Kidney epithelial cell (primary cell): ENCODE results near the gene DNASE2. TPM values are rescaled to one million over a fixed set of nuclear protein-coding genes. Genes with fewer than 3 reads are reported as not detected.

ENCODE experiments used
- DNase-seq: peaks from one replicate; pipeline ENCODE4 v3.0.0-alpha.2; 2010; ENCODE audit warnings: low read depth
- H3K27me3 ChIP-seq: 2 replicates; pipeline ENCODE4 v1.6.0; 2011; ENCODE audit warnings: low read length; ENCODE audit not compliant: control insufficient read depth, insufficient read depth
- H3K36me3 ChIP-seq: 2 replicates; pipeline ENCODE4 v1.5.1; 2011; ENCODE audit warnings: low read length; ENCODE audit not compliant: control insufficient read depth, insufficient read depth
- H3K4me3 ChIP-seq: 2 replicates; pipeline ENCODE4 v1.5.1; 2011; ENCODE audit warnings: low read depth, mild to moderate bottlenecking, control low read depth, low read length
- CTCF ChIP-seq: IDR thresholded peaks from 2 replicates; pipeline ENCODE4 v1.5.1; 2011; ENCODE audit warnings: mild to moderate bottlenecking, moderate library complexity, low read length, control low read depth, inconsistent platforms; ENCODE audit not compliant: insufficient read depth, poor library complexity, severe bottlenecking
- total RNA-seq: library from RNA; depleted of rRNA; stranded (reverse); fragments of >200 nt; gene quantifications from 2 replicates; pipeline ENCODE4 v1.2.3, GENCODE V29; 2015

DNASE2 gene, protein sequence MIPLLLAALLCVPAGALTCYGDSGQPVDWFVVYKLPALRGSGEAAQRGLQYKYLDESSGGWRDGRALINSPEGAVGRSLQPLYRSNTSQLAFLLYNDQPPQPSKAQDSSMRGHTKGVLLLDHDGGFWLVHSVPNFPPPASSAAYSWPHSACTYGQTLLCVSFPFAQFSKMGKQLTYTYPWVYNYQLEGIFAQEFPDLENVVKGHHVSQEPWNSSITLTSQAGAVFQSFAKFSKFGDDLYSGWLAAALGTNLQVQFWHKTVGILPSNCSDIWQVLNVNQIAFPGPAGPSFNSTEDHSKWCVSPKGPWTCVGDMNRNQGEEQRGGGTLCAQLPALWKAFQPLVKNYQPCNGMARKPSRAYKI
- total RNA-seq: 38.5 and 44.4 TPM in 2 replicates

GRCh38 chr19:12881172-12881808 lies at the start of gene DNASE2:
Gene DNASE2, minus strand, starts transcription at chr19:12881449. Its CDS starts 74 bp downstream, at chr19:12881375.
- H3K4me3 ChIP-seq: peak within 1 kb of the TSS; percentile 78
- peaks cover 23% of the 10 kb centered on the region for H3K27me3 ChIP-seq
- no peaks in the 10 kb centered on the region for H3K36me3 ChIP-seq
- DNase-seq: peak; percentile 61
- TF ChIP-seq CTCF: no peak

DNA sequence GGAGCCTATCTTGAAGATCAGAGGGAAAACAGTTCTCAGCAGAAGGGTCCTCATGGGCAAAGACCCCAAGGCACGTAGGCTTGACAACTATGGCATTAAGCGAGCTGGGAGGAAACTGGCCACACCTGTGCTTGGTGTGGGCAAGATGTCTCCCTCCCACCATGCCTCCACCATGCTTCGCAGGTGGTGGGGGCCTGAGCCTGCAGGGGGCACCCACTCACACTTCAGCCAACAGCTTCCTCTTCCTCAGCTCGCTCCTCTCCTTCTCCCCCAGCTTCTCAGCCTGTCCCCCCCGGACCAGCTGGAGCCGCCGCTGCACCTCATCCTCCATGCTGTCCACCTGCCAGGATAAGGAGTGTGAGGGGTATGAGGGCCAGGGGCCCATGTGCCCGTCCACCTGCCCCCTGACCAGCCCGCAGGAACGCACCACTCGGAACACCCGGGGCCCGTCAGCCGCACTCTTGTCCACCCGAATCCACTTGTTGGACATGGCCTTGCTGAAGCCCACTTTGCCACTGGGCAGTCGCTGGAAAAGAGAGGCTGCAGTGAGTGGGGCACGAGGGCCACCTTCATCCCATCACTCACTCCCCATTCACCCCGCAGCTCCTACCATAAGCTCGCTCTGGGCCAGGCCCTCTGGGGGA lies 48.9 kb upstream of the DNASE2 start:
- no peaks in the 10 kb centered on the region for H3K27me3 ChIP-seq
- H3K36me3 ChIP-seq: no peaks in the 10 kb centered on the region
- DNase-seq: no peak
- no peak overlapping the region for H3K4me3 ChIP-seq
- no peak for TF ChIP-seq CTCF

DNA sequence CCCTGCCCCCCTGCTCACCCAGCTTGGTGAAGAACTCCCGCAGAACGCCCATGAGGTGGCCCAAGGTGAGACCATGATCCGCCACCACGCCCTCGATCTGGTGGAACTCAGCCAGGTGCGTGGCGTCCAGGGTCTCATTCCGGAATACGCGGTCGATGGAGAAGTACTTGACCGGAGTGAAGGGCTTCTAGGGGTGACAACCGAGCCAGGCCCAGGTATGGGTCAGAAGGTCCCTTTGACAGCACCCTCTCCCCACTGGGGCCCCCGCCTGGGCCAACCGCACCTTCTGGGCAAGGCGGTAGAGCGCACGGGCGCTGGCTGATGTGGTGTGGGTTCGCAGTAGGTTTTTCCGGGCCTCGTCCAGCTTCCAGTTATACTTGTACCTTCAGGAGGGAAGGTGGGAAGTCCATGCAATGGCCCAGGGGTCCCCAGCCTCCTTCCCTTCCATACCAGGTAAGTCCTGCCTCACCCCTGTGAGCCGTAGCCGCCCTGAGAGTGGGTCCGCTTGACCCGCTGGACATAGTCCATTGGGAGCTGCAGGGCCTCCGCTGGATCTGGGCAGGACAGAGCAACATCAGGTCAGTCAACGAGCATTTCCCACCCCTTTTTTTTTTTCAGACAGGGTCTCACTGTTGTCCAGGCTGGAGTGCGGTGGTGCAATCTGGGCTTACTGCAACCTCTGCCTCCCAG lies 43.5 kb upstream of the DNASE2 start:
- DNase-seq: no peak
- Histone ChIP-seq H3K36me3 (no peaks in the 10 kb centered on the region), H3K4me3 (no peak overlapping the region), H3K27me3 (no peaks in the 10 kb centered on the region)
- TF ChIP-seq CTCF: no peak

DNA sequence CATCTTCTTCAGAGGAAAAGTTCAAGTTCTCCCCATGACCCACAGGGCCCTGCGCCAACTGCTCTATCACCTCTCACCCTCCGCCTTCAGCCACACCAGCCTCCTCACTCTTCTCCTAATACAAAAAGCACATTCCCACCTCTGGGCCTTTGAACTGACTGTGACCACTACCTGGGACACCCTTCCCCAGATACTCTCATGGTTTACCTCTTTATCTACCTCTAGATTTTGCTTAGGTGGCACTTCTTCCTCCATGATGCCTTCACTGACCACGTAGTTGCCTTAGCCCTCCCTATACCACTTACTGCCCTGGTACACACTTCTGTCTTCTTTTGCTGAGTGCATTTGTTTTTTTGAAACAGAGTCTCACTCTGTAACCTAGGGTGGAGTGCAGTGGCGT lies 41.7 kb upstream of the DNASE2 start:
- H3K27me3 ChIP-seq: no peaks in the 10 kb centered on the region
- H3K36me3 ChIP-seq: no peaks in the 10 kb centered on the region
- DNase-seq: no peak
- no peak for TF ChIP-seq CTCF
- H3K4me3 ChIP-seq: no peak overlapping the region

DNA sequence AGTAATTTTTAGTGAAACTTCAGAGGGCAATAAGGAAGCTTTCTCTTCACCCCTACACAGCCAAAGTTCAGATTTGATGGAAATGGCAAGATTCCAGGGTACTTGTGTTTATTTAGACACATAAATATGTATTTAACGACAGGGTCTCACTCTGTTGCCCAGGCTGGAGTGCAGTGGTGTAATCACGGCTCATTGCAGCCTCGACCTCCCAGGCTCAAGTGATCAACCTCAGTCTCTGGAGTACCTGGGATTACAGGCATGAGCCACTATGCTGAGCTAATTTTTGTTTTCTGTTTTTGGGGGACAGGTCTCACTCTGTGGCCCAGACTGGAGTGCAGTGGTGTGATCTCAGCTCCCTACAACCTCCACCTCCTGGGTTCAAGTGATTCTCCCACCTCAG lies 39.8 kb upstream of the DNASE2 start:
- H3K4me3 ChIP-seq: no peak overlapping the region
- H3K27me3 ChIP-seq: no peaks in the 10 kb centered on the region
- no peaks in the 10 kb centered on the region for H3K36me3 ChIP-seq

More for the DNA sequence above, 39.8 kb upstream of the DNASE2 start:
- no peak for DNase-seq
- no peak for TF ChIP-seq CTCF
